Suprapubic skin (tissue), 4 donors: Measurements from ENCODE around the gene GREB1L. TPM values are rescaled to one million over a fixed set of nuclear protein-coding genes. Genes with fewer than 3 reads are reported as not detected.

Experiments used
- DNase-seq, 2 donors: peaks; one replicate each; pipeline ENCODE4 v3.0.0-alpha.2; 2019; ENCODE audit warnings: low spot score in 2 of 2
- H3K27ac ChIP-seq: fragments of 200-600 bp; sonication (generic); one replicate; pipeline ENCODE4 v1.5.1; 2019
- H3K27me3 ChIP-seq: fragments of 200-600 bp; sonication (generic); one replicate; pipeline ENCODE4 v1.5.1; 2019
- H3K36me3 ChIP-seq: fragments of 200-600 bp; sonication (generic); one replicate; pipeline ENCODE4 v1.5.1; 2019
- H3K4me1 ChIP-seq: fragments of 200-600 bp; sonication (generic); one replicate; pipeline ENCODE4 v1.5.1; 2019
- H3K4me3 ChIP-seq: fragments of 200-600 bp; sonication (generic); one replicate; pipeline ENCODE4 v1.5.1; 2019; ENCODE audit warnings: mild to moderate bottlenecking
- H3K9me3 ChIP-seq: fragments of 200-600 bp; sonication (generic); one replicate; pipeline ENCODE4 v1.5.1; 2019
- CTCF ChIP-seq, 2 donors: fragments of 200-600 bp in 1 of 2; fragments of 450-650 bp in 1 of 2; sonication (generic) in 1 of 2; IDR thresholded peaks; one replicate each; pipeline ENCODE4 v1.5.1; 2016 to 2019; ENCODE audit warnings: antibody characterized with exemption in 2 of 2, mild to moderate bottlenecking in 1 of 2, moderate library complexity in 1 of 2
- EP300 ChIP-seq: sonication (generic); formaldehyde crosslinking; IDR thresholded peaks from one replicate; pipeline ENCODE4 v1.6.1; 2017; ENCODE audit warnings: antibody characterized with exemption
- POLR2A ChIP-seq, 2 donors: fragments of 450-650 bp; IDR thresholded peaks; one replicate each; pipeline ENCODE4 v1.6.1; 2017; ENCODE audit warnings: antibody characterized with exemption in 2 of 2, mild to moderate bottlenecking in 2 of 2, moderate library complexity in 2 of 2
- POLR2AphosphoS5 ChIP-seq, 3 donors: sonication (generic); formaldehyde crosslinking; IDR thresholded peaks; one replicate each; pipeline ENCODE4 v1.6.1; 2017; ENCODE audit warnings: antibody characterized with exemption in 3 of 3
- WGBS: methylation state at CpG from one replicate; pipeline ENCODE4 v1.1.5; 2018; 5-methylcytosine and 5-hydroxymethylcytosine counted together
- total RNA-seq, 4 donors: library from RNA; depleted of rRNA; stranded (reverse); fragments of >200 nt; gene quantifications; one replicate each; pipeline ENCODE4 v1.1.0, GENCODE V29; 2016

The GREB1L gene
- total RNA-seq, 4 donors from 2014 or later = 1.6 to 7.6 (median 3.7) TPM

DNA sequence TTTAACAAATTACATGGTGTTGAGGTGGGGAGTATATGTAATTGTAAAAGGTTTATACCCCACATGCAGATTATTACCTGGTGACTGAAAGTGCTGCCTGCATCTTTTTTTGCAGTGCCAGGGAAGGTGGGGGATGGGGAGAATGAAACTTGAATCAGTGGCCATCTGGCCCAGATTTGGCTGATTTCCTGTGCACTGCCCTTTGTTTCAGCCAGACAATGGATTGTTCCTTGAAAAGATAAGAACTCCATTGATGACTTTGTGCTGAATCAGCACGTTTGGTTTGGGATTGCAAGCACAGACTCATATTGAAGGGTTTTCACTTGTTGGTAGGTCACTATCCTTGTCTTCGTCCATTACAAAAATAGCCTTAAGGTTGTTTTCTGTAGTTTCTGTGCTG is 20.9 kb downstream of the GREB1L start:
- WGBS = 59% methylated on average over 2 of the region's 2 CpGs
- Histone ChIP-seq H3K4me1 (no peaks in the 10 kb centered on the region), H3K36me3 (no peaks in the 10 kb centered on the region), H3K27ac (no peak overlapping the region), H3K9me3 (no peaks in the 10 kb centered on the region), H3K4me3 (no peak overlapping the region), H3K27me3 (no peaks in the 10 kb centered on the region)
- TF ChIP-seq POLR2A (IDR thresholded peaks at IDR 0.05) = no peak
- TF ChIP-seq CTCF (IDR thresholded peaks at IDR 0.05) = no peak
- no peak for TF ChIP-seq POLR2AphosphoS5 (IDR thresholded peaks at IDR 0.05)
- TF ChIP-seq EP300 = no peak
- DNase-seq = no peak

GRCh38 chr18:21264651-21265050 is 22.6 kb downstream of the GREB1L start:
- DNase-seq = no peak
- WGBS = 54% methylated on average over 2 of the region's 2 CpGs

GRCh38 chr18:21265971-21266673 is 24.1 kb downstream of the GREB1L start:
- TF ChIP-seq POLR2AphosphoS5 (IDR thresholded peaks at IDR 0.05) = no peak
- TF ChIP-seq EP300 = no peak
- no peak for TF ChIP-seq CTCF (IDR thresholded peaks at IDR 0.05)
- no peak for TF ChIP-seq POLR2A (IDR thresholded peaks at IDR 0.05)
- H3K27me3 ChIP-seq = no peaks in the 10 kb centered on the region
- no peaks in the 10 kb centered on the region for H3K36me3 ChIP-seq
- no peak for DNase-seq
- H3K9me3 ChIP-seq = no peaks in the 10 kb centered on the region
- no peak overlapping the region for H3K27ac ChIP-seq
- no peak overlapping the region for H3K4me3 ChIP-seq
- WGBS = 87% methylated on average over 3 of the region's 3 CpGs
- no peaks in the 10 kb centered on the region for H3K4me1 ChIP-seq

More at GRCh38 chr18:21264651-21265050, 22.6 kb downstream of the GREB1L start:
- Histone ChIP-seq H3K36me3 (no peaks in the 10 kb centered on the region), H3K27ac (no peak overlapping the region), H3K4me3 (no peak overlapping the region), H3K9me3 (no peaks in the 10 kb centered on the region), H3K27me3 (no peaks in the 10 kb centered on the region), H3K4me1 (no peaks in the 10 kb centered on the region)
- TF ChIP-seq CTCF (IDR thresholded peaks at IDR 0.05) (no peak), EP300 (no peak), POLR2AphosphoS5 (IDR thresholded peaks at IDR 0.05) (no peak), POLR2A (IDR thresholded peaks at IDR 0.05) (no peak)

DNA sequence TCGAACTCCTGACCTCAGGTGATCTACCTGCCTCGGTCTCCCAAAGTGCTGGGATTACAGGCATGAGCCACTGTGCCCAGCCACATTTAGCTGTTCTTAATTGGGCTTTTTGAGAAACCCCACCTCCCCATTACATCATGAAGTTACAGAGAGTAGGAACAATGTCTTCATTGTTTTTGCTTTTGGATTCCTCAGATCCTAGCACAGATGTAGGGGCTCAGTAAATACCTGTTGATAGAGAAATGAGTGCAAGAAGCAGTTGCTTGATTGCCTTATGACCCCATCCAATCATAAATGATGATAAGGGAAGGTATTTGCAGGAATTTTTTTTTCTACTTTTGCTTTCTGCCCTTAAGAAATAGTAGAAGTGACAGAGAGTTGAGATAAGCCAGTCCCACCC is 25.4 kb downstream of the GREB1L start:
- no peaks in the 10 kb centered on the region for H3K36me3 ChIP-seq
- no peaks in the 10 kb centered on the region for H3K27me3 ChIP-seq
- H3K4me1 ChIP-seq = no peaks in the 10 kb centered on the region
- DNase-seq = no peak
- WGBS = 87% methylated on average over 2 of the region's 2 CpGs
- H3K9me3 ChIP-seq = no peaks in the 10 kb centered on the region
- H3K27ac ChIP-seq = no peak overlapping the region
- TF ChIP-seq POLR2AphosphoS5 (IDR thresholded peaks at IDR 0.05) = no peak
- no peak for TF ChIP-seq EP300
- TF ChIP-seq POLR2A (IDR thresholded peaks at IDR 0.05) = no peak
- TF ChIP-seq CTCF (IDR thresholded peaks at IDR 0.05) = no peak
- no peak overlapping the region for H3K4me3 ChIP-seq

DNA sequence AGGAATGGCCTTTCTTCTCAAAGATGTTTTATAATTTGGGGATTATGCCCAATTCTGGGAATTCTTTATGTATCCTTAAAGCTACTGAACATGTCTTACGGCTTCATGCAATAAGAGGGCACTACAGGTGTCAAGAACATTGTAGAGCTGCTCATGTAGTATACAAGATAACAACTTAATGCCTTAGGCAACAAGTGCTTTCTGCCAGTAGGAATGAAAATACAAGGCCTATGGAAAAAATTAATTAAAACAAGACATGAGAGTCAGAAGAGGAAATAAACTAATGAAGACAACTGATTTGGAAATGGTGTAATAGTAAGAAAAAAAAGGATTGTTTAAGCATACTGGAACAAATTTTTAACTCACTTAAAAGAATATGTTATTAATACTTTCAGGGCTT is 27.3 kb downstream of the GREB1L start:
- TF ChIP-seq POLR2A (IDR thresholded peaks at IDR 0.05) (no peak), POLR2AphosphoS5 (IDR thresholded peaks at IDR 0.05) (no peak), CTCF (IDR thresholded peaks at IDR 0.05) (no peak), EP300 (no peak)
- Histone ChIP-seq H3K4me1 (no peaks in the 10 kb centered on the region), H3K27me3 (no peaks in the 10 kb centered on the region), H3K36me3 (no peaks in the 10 kb centered on the region), H3K9me3 (no peaks in the 10 kb centered on the region), H3K4me3 (no peak overlapping the region), H3K27ac (no peak overlapping the region)
- WGBS = 0% methylated on average over 1 of the region's 1 CpG
- no peak for DNase-seq
